ENCODE data around the gene CHMP4B.

The CHMP4B gene

GRCh38 chr20:33859751-33860150 lies 48.6 kb downstream of the CHMP4B start:
- no peak for DNase-seq (ENCODE audit: low read depth in 2 of 2, low spot score in 1 of 2)

- no peak for DNase-seq (ENCODE audit: low read depth in 2 of 2, low spot score in 1 of 2)
These were observed 50.3 kb downstream of the CHMP4B start for GRCh38 chr20:33861458-33861857.

GRCh38 chr20:33862709-33863403 lies 51.7 kb downstream of the CHMP4B start:
- peak in 1 of 2 donors; percentile 16 for DNase-seq (ENCODE audit: low read depth in 2 of 2, low spot score in 1 of 2)

GRCh38 chr20:33863440-33864323 lies 52.5 kb downstream of the CHMP4B start:
- no peak for DNase-seq (ENCODE audit: low read depth in 2 of 2, low spot score in 1 of 2)

GRCh38 chr20:33864324-33864963 lies 53.3 kb downstream of the CHMP4B start:
- DNase-seq (ENCODE audit: low read depth in 2 of 2, low spot score in 1 of 2), result no peak

- no peak for DNase-seq (ENCODE audit: low read depth in 2 of 2, low spot score in 1 of 2)
These were observed 54.7 kb downstream of the CHMP4B start for GRCh38 chr20:33865761-33866370.

GRCh38 chr20:33866398-33867100 lies 55.4 kb downstream of the CHMP4B start:
- no peak for DNase-seq (ENCODE audit: low read depth in 2 of 2, low spot score in 1 of 2)

DNA sequence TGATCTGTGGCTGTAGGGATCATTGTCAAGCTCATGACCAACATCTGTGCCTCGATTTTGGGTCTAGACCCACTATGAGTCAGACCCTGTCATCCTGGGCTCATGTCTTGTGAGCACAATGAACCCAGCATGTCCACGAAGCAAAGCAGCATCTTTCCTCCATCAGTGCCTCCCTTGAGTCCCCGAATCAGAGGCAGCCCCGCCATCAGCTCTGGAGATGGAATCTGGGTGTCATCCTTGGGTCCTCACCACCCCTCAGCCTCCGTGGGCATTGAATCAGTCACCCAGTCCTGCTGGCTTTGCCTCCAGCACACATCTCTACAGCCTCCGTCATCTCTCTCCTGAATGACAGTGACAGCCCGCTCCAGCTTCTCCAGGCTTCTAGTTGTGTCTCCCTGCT lies 56.9 kb downstream of the CHMP4B start:
- DNase-seq (ENCODE audit: low read depth in 2 of 2, low spot score in 1 of 2), result no peak

- no peak for DNase-seq (ENCODE audit: low read depth in 2 of 2, low spot score in 1 of 2)
These were observed 57.4 kb downstream of the CHMP4B start for GRCh38 chr20:33868595-33868994.

GRCh38 chr20:33869283-33869682 lies 58.1 kb downstream of the CHMP4B start:
- DNase-seq (ENCODE audit: low read depth in 2 of 2, low spot score in 1 of 2), result no peak

DNA sequence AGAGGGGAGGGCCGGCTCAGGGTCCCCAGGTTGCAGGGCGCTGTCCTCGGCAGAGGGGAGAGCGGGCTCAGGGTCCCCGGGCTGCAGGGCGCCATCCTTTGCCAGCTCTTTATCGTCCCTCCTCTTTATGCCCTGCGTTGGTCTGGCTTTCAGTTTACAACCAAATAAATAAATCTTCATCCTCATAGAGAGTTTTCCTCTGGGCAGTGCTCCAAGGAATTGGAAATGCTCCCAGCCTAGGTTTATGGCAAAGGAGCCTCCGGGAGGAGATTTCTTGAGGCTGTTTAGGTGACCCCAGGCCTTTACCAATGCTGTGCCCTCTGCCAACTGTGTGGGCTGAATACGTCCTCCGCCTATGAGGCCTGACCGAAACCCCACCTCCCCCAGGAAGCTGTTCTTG lies 60.2 kb downstream of the CHMP4B start:
- DNase-seq (ENCODE audit: low read depth in 2 of 2, low spot score in 1 of 2), result no peak

DNA sequence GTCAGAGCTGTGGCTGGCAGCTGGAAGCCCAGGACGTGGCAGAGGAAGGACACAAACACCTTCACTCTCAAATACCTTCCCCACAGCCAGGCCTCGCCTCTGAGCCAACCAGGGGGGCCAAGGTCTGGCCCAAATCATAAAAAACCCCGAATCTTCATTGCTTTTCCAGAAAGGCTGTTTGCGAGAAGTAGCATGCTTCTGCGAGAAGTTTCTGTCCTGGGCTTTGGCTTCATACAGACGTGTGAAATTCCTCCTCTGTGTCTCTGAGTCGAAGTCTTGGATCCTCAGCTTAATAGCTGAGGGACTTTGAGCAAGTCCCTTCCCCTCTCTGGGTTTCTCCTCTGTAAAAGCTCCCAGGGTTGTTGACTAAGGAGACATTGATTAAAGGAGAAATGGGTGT lies 63.0 kb downstream of the CHMP4B start:
- no peak for DNase-seq (ENCODE audit: low read depth in 2 of 2, low spot score in 1 of 2)

DNA sequence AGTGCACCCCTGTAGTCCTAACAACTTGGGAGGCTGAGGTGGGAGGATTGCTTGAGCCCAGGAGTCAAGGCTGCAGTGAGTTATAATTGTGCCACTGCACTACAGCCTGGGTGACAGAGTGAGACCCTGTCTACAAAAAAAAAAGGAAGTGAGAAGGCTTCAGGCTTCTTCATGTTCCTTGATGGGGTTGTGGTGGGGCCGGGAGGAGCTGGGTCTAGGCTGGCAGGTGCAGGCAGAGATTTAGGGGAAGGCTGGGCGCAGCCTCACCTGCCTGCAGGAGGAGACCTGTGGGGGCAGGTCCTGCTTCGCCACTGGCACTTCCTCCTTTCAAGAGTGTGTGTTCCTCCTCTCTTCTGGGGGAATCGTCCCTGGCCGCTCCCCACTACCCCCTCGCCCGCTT lies 63.9 kb downstream of the CHMP4B start:
- DNase-seq (ENCODE audit: low read depth in 2 of 2, low spot score in 1 of 2), result no peak

GRCh38 chr20:33875534-33876026 lies 64.4 kb downstream of the CHMP4B start:
- DNase-seq (ENCODE audit: low read depth in 2 of 2, low spot score in 1 of 2), result no peak

GRCh38 chr20:33878583-33878982 lies 67.4 kb downstream of the CHMP4B start:
- no peak for DNase-seq (ENCODE audit: low read depth in 2 of 2, low spot score in 1 of 2)

- DNase-seq (ENCODE audit: low read depth in 2 of 2, low spot score in 1 of 2), result no peak
These were observed 69.2 kb downstream of the CHMP4B start for GRCh38 chr20:33880396-33880795.

GRCh38 chr20:33881989-33882388 lies 70.8 kb downstream of the CHMP4B start:
- DNase-seq (ENCODE audit: low read depth in 2 of 2, low spot score in 1 of 2), result no peak

DNA sequence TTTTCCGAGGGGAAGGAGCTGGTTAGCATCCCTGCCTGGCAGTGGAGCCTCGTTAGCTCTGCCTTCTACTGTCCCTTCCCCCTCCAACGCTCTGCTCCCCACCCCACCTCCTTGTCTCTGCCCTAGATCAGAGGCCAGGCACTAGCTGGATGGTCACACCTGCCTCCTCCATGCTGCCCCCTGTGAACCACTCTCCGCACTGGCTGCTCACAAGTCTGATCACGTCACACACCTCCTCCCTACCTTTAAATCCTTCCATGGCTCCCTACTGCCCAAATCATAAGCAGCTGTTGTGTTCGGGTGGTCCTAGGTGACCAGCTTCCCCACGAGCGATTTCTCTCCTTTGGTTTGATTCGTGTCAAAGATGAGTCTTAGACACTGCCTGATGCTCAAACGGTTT lies 71.3 kb downstream of the CHMP4B start:
- DNase-seq (ENCODE audit: low read depth in 2 of 2, low spot score in 1 of 2), result no peak

- no peak for DNase-seq (ENCODE audit: low read depth in 2 of 2, low spot score in 1 of 2)
These were observed 72.0 kb downstream of the CHMP4B start for GRCh38 chr20:33883164-33883563.

DNA sequence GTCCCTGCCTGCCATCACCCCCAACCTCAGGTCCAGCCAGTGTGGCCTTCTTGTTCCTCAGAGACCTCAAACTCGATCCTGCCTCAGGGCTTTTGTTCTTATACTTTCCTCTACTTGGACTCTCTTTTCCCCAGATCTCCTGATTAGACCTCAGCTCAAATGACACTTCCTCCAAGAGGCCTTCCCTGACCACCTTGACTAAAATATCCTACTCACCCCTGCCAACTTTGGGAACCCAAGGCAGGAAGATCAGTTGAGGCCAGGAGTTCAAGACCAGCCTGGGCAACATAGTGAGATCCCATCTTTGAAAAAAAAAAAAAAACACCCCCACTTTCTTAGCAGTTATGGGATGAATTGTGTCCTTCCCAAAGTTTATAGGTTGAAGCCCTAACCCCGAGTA lies 73.5 kb downstream of the CHMP4B start:
- DNase-seq (ENCODE audit: low read depth in 2 of 2, low spot score in 1 of 2), result no peak

DNA sequence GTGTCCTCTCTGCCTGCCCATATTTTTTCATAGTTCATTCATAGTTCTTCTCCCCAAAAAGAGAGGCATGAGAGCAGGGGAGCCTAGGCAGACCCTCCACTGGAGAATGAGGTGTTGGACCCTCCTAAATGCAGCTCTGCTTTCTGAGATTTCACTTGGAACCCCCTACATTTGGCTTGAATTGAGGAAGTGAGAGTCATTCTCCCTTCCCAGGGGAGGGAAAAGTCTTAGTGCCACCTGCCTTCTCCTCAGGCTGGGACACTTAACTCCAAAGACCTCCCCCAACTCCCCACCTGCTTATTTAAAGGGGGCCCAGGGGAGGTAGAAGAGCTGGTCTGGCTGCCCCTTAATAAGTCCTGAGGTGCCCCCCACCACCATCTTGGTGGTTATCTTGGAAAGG lies 78.2 kb downstream of the CHMP4B start:
- no peak for DNase-seq (ENCODE audit: low read depth in 2 of 2, low spot score in 1 of 2)
